H1 (cell line): Measurements from ENCODE around the gene RS1. TPM values are rescaled to one million over a fixed set of nuclear protein-coding genes. Genes with fewer than 3 reads are reported as not detected.

Experiments used
- CTCF ChIA-PET: fragments of 300-600 bp; sonication (Branson Sonifier 250); formaldehyde crosslinking; loops from one replicate; lab custom pipeline; 2021; ENCODE audit not compliant: partially characterized antibody; lab: Charles Lee
- POLR2A ChIA-PET: fragments of 300-600 bp; sonication (Branson Sonifier 250); formaldehyde crosslinking; loops from one replicate; lab custom pipeline; 2021; ENCODE audit warnings: inconsistent platforms; ENCODE audit not compliant: partially characterized antibody; lab: Charles Lee
- DNase-seq, 2 experiments: peaks; one replicate each; pipeline versions ENCODE4 v3.0.0 to v3.0.0-alpha.2; 2010 to 2022; ENCODE audit warnings: low spot score in 2 of 2, low read depth in 1 of 2, mixed read lengths in 1 of 2
- FAIRE-seq: peaks from 2 replicates; lab custom pipeline; 2011; peaks lifted over from hg19 to GRCh38; lab: Jason Lieb, UNC
- H2AFZ ChIP-seq: 2 replicates; pipeline ENCODE4 v1.8.1; 2012; ENCODE audit warnings: low read length, inconsistent platforms
- H2AK5ac ChIP-seq: 2 replicates; pipeline ENCODE4 v1.6.1; 2013; ENCODE audit warnings: low read depth, low read length
- H2BK120ac ChIP-seq: replicated peaks from 2 replicates; pipeline ENCODE3; 2013; ENCODE audit warnings: low read depth, low read length, inconsistent platforms
- H2BK12ac ChIP-seq: 2 replicates; pipeline ENCODE4 v1.6.1; 2013; ENCODE audit warnings: low read depth, low read length
- H2BK15ac ChIP-seq: 2 replicates; pipeline ENCODE4 v1.6.1; 2013; ENCODE audit warnings: low read length
- H2BK20ac ChIP-seq: 2 replicates; pipeline ENCODE4 v1.6.1; 2013; ENCODE audit warnings: low read length
- H2BK5ac ChIP-seq: 2 replicates; pipeline ENCODE4 v1.6.1; 2013; ENCODE audit warnings: low read depth, low read length
- H3K14ac ChIP-seq: 2 replicates; pipeline ENCODE4 v1.6.1; 2013; ENCODE audit warnings: inconsistent platforms; ENCODE audit not compliant: insufficient read length
- H3K18ac ChIP-seq: 2 replicates; pipeline ENCODE4 v1.6.1; 2013; ENCODE audit warnings: low read length; ENCODE audit errors: extremely low read depth
- H3K23ac ChIP-seq: 2 replicates; pipeline ENCODE4 v1.6.1; 2013; ENCODE audit warnings: inconsistent platforms; ENCODE audit not compliant: insufficient read length
- H3K23me2 ChIP-seq: 2 replicates; pipeline ENCODE4 v1.6.1; 2013; ENCODE audit warnings: low read depth, low read length
- H3K27ac ChIP-seq: 2 replicates; pipeline ENCODE4 v1.6.1; 2011; ENCODE audit warnings: low read depth, low read length, inconsistent platforms
- H3K27me3 ChIP-seq, 4 experiments: replicated peaks in 1 of 4; 1 replicate in 1 of 4; 2 replicates in 3 of 4; pipeline versions ENCODE4 v1.6.1 to v1.8.1; 2011 to 2013; ENCODE audit warnings: low read length in 3 of 4, mild to moderate bottlenecking in 3 of 4, inconsistent platforms in 2 of 4, mixed read lengths in 2 of 4, moderate library complexity in 1 of 4; ENCODE audit not compliant: control insufficient read depth in 3 of 4, insufficient read depth in 3 of 4; ENCODE audit errors: extremely low read depth in 1 of 4
- H3K36me3 ChIP-seq, 4 experiments: 2 replicates each; pipeline versions ENCODE4 v1.6.1 to v1.8.1; 2011 to 2013; ENCODE audit warnings: mild to moderate bottlenecking in 4 of 4, low read length in 3 of 4, moderate library complexity in 2 of 4, control low read depth in 1 of 4, inconsistent platforms in 1 of 4; ENCODE audit not compliant: insufficient read depth in 4 of 4, control insufficient read depth in 2 of 4
- H3K4ac ChIP-seq: replicated peaks from 2 replicates; pipeline ENCODE3; 2013; ENCODE audit warnings: low read length, low read depth, mixed read lengths, inconsistent platforms; ENCODE audit not compliant: insufficient read length
- H3K4me1 ChIP-seq, 4 experiments: replicated peaks in 1 of 4; 1 replicate in 1 of 4; 2 replicates in 3 of 4; pipeline versions ENCODE4 v1.6.1 to v1.8.1; 2011 to 2013; ENCODE audit warnings: low read length in 3 of 4, inconsistent platforms in 2 of 4, mixed read lengths in 1 of 4; ENCODE audit not compliant: insufficient read depth in 4 of 4, control insufficient read depth in 3 of 4
- H3K4me2 ChIP-seq, 2 experiments: 2 replicates each; pipeline versions ENCODE4 v1.6.1 to v1.8.1; 2011 to 2013; ENCODE audit warnings: low read depth in 2 of 2, low read length in 2 of 2, control low read depth in 1 of 2, inconsistent platforms in 1 of 2, mild to moderate bottlenecking in 1 of 2; ENCODE audit not compliant: insufficient read depth in 1 of 2
- H3K4me3 ChIP-seq, 4 experiments: fragments of 200-600, 300-600 bp in 1 of 4; sonication (generic), shearing (Covaris generic), sonication (Bioruptor Twin) in 1 of 4; 2 replicates each; pipeline versions ENCODE4 v1.5.1 to v1.8.1; 2011 to 2016; ENCODE audit warnings: low read length in 4 of 4, low read depth in 3 of 4, control low read depth in 2 of 4, inconsistent platforms in 2 of 4, mild to moderate bottlenecking in 2 of 4, mixed read lengths in 1 of 4, moderate library complexity in 1 of 4; ENCODE audit not compliant: insufficient read depth in 2 of 4; ENCODE audit errors: extremely low read depth in 1 of 4
- H3K56ac ChIP-seq: replicated peaks from 2 replicates; pipeline ENCODE3; 2013; ENCODE audit warnings: low read depth, mild to moderate bottlenecking, mixed read lengths, low read length, inconsistent platforms; ENCODE audit not compliant: insufficient read length
- H3K79me1 ChIP-seq: 2 replicates; pipeline ENCODE4 v1.6.1; 2013; ENCODE audit warnings: low read depth, low read length, control low read depth
- H3K79me2 ChIP-seq, 2 experiments: 2 replicates each; pipeline versions ENCODE4 v1.6.1 to v1.8.1; 2012 to 2013; ENCODE audit warnings: low read length in 2 of 2, mild to moderate bottlenecking in 2 of 2, inconsistent platforms in 1 of 2; ENCODE audit not compliant: insufficient read depth in 2 of 2, control insufficient read depth in 1 of 2
- H3K9ac ChIP-seq, 4 experiments: replicated peaks in 1 of 4; 1 replicate in 1 of 4; 2 replicates in 3 of 4; pipeline versions ENCODE4 v1.6.1 to v1.8.1; 2011 to 2013; ENCODE audit warnings: low read depth in 3 of 4, low read length in 3 of 4, control low read depth in 2 of 4, mild to moderate bottlenecking in 2 of 4, moderate library complexity in 2 of 4, inconsistent platforms in 1 of 4; ENCODE audit errors: extremely low read depth in 1 of 4
- H3K9me3 ChIP-seq, 2 experiments: 2 replicates each; pipeline versions ENCODE4 v1.6.1 to v1.8.1; 2012 to 2013; ENCODE audit warnings: mild to moderate bottlenecking in 2 of 2, moderate library complexity in 2 of 2, control low read depth in 1 of 2, inconsistent platforms in 1 of 2, low read depth in 1 of 2, low read length in 1 of 2, mixed read lengths in 1 of 2; ENCODE audit not compliant: insufficient read depth in 2 of 2
- H4K20me1 ChIP-seq, 2 experiments: replicated peaks in 1 of 2; 2 replicates each; pipeline versions ENCODE3 to v1.8.1; 2011 to 2013; ENCODE audit warnings: inconsistent platforms in 2 of 2, low read length in 2 of 2, mild to moderate bottlenecking in 1 of 2; ENCODE audit not compliant: insufficient read depth in 2 of 2, control insufficient read depth in 1 of 2
- H4K5ac ChIP-seq: 2 replicates; pipeline ENCODE4 v1.6.1; 2013; ENCODE audit warnings: low read length, low read depth, mixed read lengths, inconsistent platforms; ENCODE audit not compliant: insufficient read length
- H4K8ac ChIP-seq: 2 replicates; pipeline ENCODE4 v1.8.0; 2013; ENCODE audit warnings: mild to moderate bottlenecking, moderate library complexity, low read length, inconsistent platforms; ENCODE audit not compliant: insufficient read depth; ENCODE audit errors: extremely low read depth
- H4K91ac ChIP-seq: replicated peaks from 2 replicates; pipeline ENCODE3; 2013; ENCODE audit warnings: low read length, mixed read lengths, inconsistent platforms; ENCODE audit not compliant: insufficient read length
- CBX5 ChIP-seq: fragments of 300-800, 300-1000 bp; sonication (generic); IDR thresholded peaks from 2 replicates; pipeline ENCODE4 v1.7.1; 2016; ENCODE audit warnings: antibody characterized with exemption, low read length, low read depth
- CHD2 ChIP-seq: IDR thresholded peaks from 2 replicates; pipeline ENCODE4 v1.6.1; 2012; ENCODE audit warnings: low read length, improper control_type of control experiment
- EZH2 ChIP-seq: fragments of 200-600 bp; sonication (generic); IDR thresholded peaks from 2 replicates; pipeline ENCODE4 v1.7.1; 2012; ENCODE audit warnings: low read depth, mild to moderate bottlenecking, moderate library complexity, low read length, inconsistent platforms; ENCODE audit not compliant: severe bottlenecking
- POLR2A ChIP-seq, 2 experiments: IDR thresholded peaks; 1 replicate in 1 of 2; 2 replicates in 1 of 2; pipeline ENCODE4 v1.6.1; 2011; ENCODE audit warnings: low read depth in 2 of 2, low read length in 2 of 2, mild to moderate bottlenecking in 2 of 2; ENCODE audit errors: control extremely low read depth in 1 of 2
- POLR2AphosphoS5 ChIP-seq: IDR thresholded peaks from 2 replicates; pipeline ENCODE4 v1.6.1; 2011; ENCODE audit warnings: low read depth, low read length
- SAP30 ChIP-seq: fragments of 300-600 bp; sonication (generic); IDR thresholded peaks from 2 replicates; pipeline ENCODE4 v1.7.1; 2012; ENCODE audit warnings: low read length, moderate library complexity, mild to moderate bottlenecking, inconsistent platforms; ENCODE audit not compliant: insufficient read depth, insufficient replicate concordance
- SIX5 ChIP-seq: IDR thresholded peaks from 2 replicates; pipeline ENCODE4 v1.6.1; 2011; ENCODE audit warnings: mild to moderate bottlenecking, low read depth, low read length
- SP4 ChIP-seq: IDR thresholded peaks from 2 replicates; pipeline ENCODE4 v1.6.1; 2012; ENCODE audit warnings: low read length, inconsistent platforms
- polyA plus RNA-seq, 7 experiments: library from polyadenylated mRNA; depleted of rRNA in 3 of 7; stranded (reverse) in 5 of 7; unstranded in 2 of 7; fragments of >200 nt in 5 of 7; fragments of 200-250 nt in 2 of 7; gene quantifications; 1 replicate in 5 of 7; 2 replicates in 1 of 7; 4 replicates in 1 of 7; pipeline versions ENCODE4 v1.2.1 to v1.2.3, GENCODE V29; 2011 to 2013; ENCODE audit warnings: missing spikeins in 2 of 7, mixed read lengths in 2 of 7
- total RNA-seq: library from RNA; stranded (reverse); fragmentation: NEBNext Ultra II Directional; extraction: Animal tissue kit (Norgen Biotek cat#: 25700); gene quantifications from 2 replicates; pipeline ENCODE4 v1.2.1, GENCODE V29; 2021
- TF ChIP-seq, protein P1 (sequence below): IDR thresholded peaks from 2 replicates; pipeline ENCODE4 v1.6.1; 2011; ENCODE audit warnings: low read length, improper control_type of control experiment

Gene RS1
- total and polyA plus RNA-seq, 2 of the 8 experiments (the other 6 are each of a cell fraction or from before 2014, with no cell fraction given): 0.03 TPM; not detected in 1

- H3K36me3 ChIP-seq: no peaks in the 10 kb centered on the region
- FAIRE-seq (no peak), DNase-seq (no peak)
- no peaks in the 10 kb centered on the region for H3K79me2 ChIP-seq
- H3K23me2 ChIP-seq: no peaks in the 10 kb centered on the region
- TF ChIP-seq POLR2A (IDR thresholded peaks at IDR 0.05; ENCODE audit: control extremely low read depth in 1 of 2, low read depth in 2 of 2, low read length in 2 of 2): no peak
- no peak for TF ChIP-seq SIX5
- no peak for TF ChIP-seq CBX5
- no peak for TF ChIP-seq SP4
- TF ChIP-seq, protein P1, sequence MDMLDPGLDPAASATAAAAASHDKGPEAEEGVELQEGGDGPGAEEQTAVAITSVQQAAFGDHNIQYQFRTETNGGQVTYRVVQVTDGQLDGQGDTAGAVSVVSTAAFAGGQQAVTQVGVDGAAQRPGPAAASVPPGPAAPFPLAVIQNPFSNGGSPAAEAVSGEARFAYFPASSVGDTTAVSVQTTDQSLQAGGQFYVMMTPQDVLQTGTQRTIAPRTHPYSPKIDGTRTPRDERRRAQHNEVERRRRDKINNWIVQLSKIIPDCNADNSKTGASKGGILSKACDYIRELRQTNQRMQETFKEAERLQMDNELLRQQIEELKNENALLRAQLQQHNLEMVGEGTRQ: no peak
- no peak for TF ChIP-seq POLR2AphosphoS5
- TF ChIP-seq CHD2: no peak
- TF ChIP-seq SAP30: no peak
- no peak for TF ChIP-seq EZH2
- H3K23ac ChIP-seq: no peak overlapping the region
- H2BK12ac ChIP-seq: no peak overlapping the region
- H2BK15ac ChIP-seq: no peak overlapping the region
- no peaks in the 10 kb centered on the region for H4K20me1 ChIP-seq
- H3K9ac ChIP-seq: no peak overlapping the region
- no peak overlapping the region for H4K8ac ChIP-seq
- H3K4ac ChIP-seq: no peak overlapping the region
- H3K18ac ChIP-seq: no peak overlapping the region
- H2AK5ac ChIP-seq: no peak overlapping the region
- H3K56ac ChIP-seq: no peak overlapping the region
- H3K79me1 ChIP-seq: no peaks in the 10 kb centered on the region
- H4K91ac ChIP-seq: no peak overlapping the region
- no peak overlapping the region for H2BK20ac ChIP-seq
- ChIA-PET POLR2A (no interaction called here), CTCF (interaction anchor here (1.8 kb wide), 1 partner anchor 247 kb away, joined by 4 read pairs; no protein-coding TSS in a partner anchor)
- H2AFZ ChIP-seq: no peak overlapping the region
- H2BK5ac ChIP-seq: no peak overlapping the region
- H3K9me3 ChIP-seq: no peaks in the 10 kb centered on the region
- peaks cover 0 to 6% (median 3%) of the 10 kb centered on the region in 4 experiments; a peak in 6 of 7 replicates for H3K4me1 ChIP-seq
- no peak overlapping the region for H3K4me3 ChIP-seq
- no peak overlapping the region for H2BK120ac ChIP-seq
- H3K4me2 ChIP-seq: no peak overlapping the region
- H3K14ac ChIP-seq: no peak overlapping the region
- H4K5ac ChIP-seq: no peak overlapping the region
- H3K27ac ChIP-seq: no peak overlapping the region
- H3K27me3 ChIP-seq: no peaks in the 10 kb centered on the region
These were observed 19.3 kb downstream of the RS1 start for GRCh38 chrX:18652636-18653035.
